ENCODE data around the gene WDFY4.

- TF ChIP-seq CTCF (conservative IDR thresholded peaks at IDR 0.05 in 1 of 2, IDR thresholded peaks at IDR 0.05 in 1 of 2; ENCODE audit: extremely low read depth in 1 of 2, insufficient read depth in 1 of 2, low read depth in 1 of 2, low read length in 2 of 2) (peak; percentile 85), EZH2 (IDR thresholded peaks at IDR 0.05; ENCODE audit: borderline replicate concordance, low read length) (no peak)
These were observed 28.3 kb upstream of the WDFY4 start for GRCh38 chr10:48656241-48656913.

All from mammary epithelial cell (primary cell).